HepG2 (cell line): ENCODE results near the gene AGPAT2. TPM values are rescaled to one million over a fixed set of nuclear protein-coding genes. Genes with fewer than 3 reads are reported as not detected.

Source experiments
- CEBPG ChIP-seq: IDR thresholded peaks from 2 replicates; pipeline ENCODE4 v1.6.1; 2016
- FOXA3 ChIP-seq: IDR thresholded peaks from 2 replicates; pipeline ENCODE4 v1.6.1; 2016; ENCODE audit warnings: missing genetic modification reagents, missing compliant biosample characterization
- FOXK1 ChIP-seq: sonication (generic); formaldehyde crosslinking; IDR thresholded peaks from 2 replicates; pipeline ENCODE4 v1.4.0; 2020; ENCODE audit warnings: low read depth, missing genetic modification reagents, borderline replicate concordance
- HMGXB4 ChIP-seq, 2 experiments: sonication (generic) in 1 of 2; formaldehyde crosslinking in 1 of 2; IDR thresholded peaks; 2 replicates each; pipeline versions ENCODE4 v1.4.0 to v1.6.1; 2018 to 2020; ENCODE audit warnings: missing genetic modification reagents in 2 of 2, borderline replicate concordance in 1 of 2, low read depth in 1 of 2, mild to moderate bottlenecking in 1 of 2, missing biosample characterization in 1 of 2
- HNRNPUL1 ChIP-seq: fragments of 200-400 bp; formaldehyde crosslinking; IDR thresholded peaks from 2 replicates; pipeline ENCODE4 v1.6.1; 2017; ENCODE audit warnings: low read depth, mild to moderate bottlenecking, low read length, moderate library complexity
- NFE2L1 ChIP-seq: sonication (generic); formaldehyde crosslinking; IDR thresholded peaks from 2 replicates; pipeline ENCODE4 v1.4.0; 2020; ENCODE audit warnings: missing genetic modification reagents, mild to moderate bottlenecking, borderline replicate concordance
- NR0B2 ChIP-seq: sonication (generic); formaldehyde crosslinking; IDR thresholded peaks from 2 replicates; pipeline ENCODE4 v1.4.0; 2020; ENCODE audit warnings: mild to moderate bottlenecking, missing genetic modification reagents
- RFXANK ChIP-seq: IDR thresholded peaks from 2 replicates; pipeline ENCODE4 v1.6.1; 2016
- RORA ChIP-seq: sonication (generic); formaldehyde crosslinking; IDR thresholded peaks from 2 replicates; pipeline ENCODE4 v1.5.0; 2020; ENCODE audit warnings: mild to moderate bottlenecking, missing genetic modification reagents, moderate library complexity
- TBX2 ChIP-seq: sonication (generic); formaldehyde crosslinking; IDR thresholded peaks from 2 replicates; pipeline ENCODE4 v1.5.0; 2020; ENCODE audit warnings: missing genetic modification reagents, mild to moderate bottlenecking, borderline replicate concordance
- ZNF296 ChIP-seq: sonication (generic); formaldehyde crosslinking; conservative IDR thresholded peaks from 2 replicates; pipeline ENCODE4 v1.5.0; 2020; ENCODE audit warnings: mild to moderate bottlenecking, missing genetic modification reagents
- ZNF543 ChIP-seq: sonication (generic); formaldehyde crosslinking; IDR thresholded peaks from 2 replicates; pipeline ENCODE4 v1.4.0; 2020; ENCODE audit warnings: mild to moderate bottlenecking, missing genetic modification reagents
- polyA plus RNA-seq, 8 experiments: library from polyadenylated mRNA; depleted of rRNA in 3 of 8; stranded (reverse) in 7 of 8; unstranded in 1 of 8; fragments of >200 nt; fragmentation: Illumina TruSeq in 4 of 8; extraction: Trizol in 4 of 8; gene quantifications; 2 replicates each; pipeline versions ENCODE4 v1.2.1 to v1.2.3, GENCODE V29; 2011 to 2016; ENCODE audit warnings: low read depth in 4 of 8, missing spikeins in 1 of 8, mixed read lengths in 1 of 8; ENCODE audit not compliant: insufficient read depth in 1 of 8
- total RNA-seq, 5 experiments: library from RNA; depleted of rRNA; stranded (reverse); fragments of >200 nt; fragmentation: Illumina TruSeq; extraction: Trizol; gene quantifications; 2 replicates each; pipeline ENCODE4 v1.2.3, GENCODE V29; 2016; ENCODE audit warnings: low read depth in 1 of 5
- TF ChIP-seq, protein P1 (sequence below): sonication (generic); formaldehyde crosslinking; conservative IDR thresholded peaks from 2 replicates; pipeline ENCODE4 v1.4.0; 2020; ENCODE audit warnings: missing genetic modification reagents
- TF ChIP-seq, protein P2 (sequence below): sonication (generic); formaldehyde crosslinking; IDR thresholded peaks from 2 replicates; pipeline ENCODE4 v1.5.0; 2020; ENCODE audit warnings: mild to moderate bottlenecking, missing genetic modification reagents, borderline replicate concordance

Gene AGPAT2
- total and polyA plus RNA-seq, 2 of the 13 experiments (the other 11 are each of a cell fraction or from before 2014, with no cell fraction given), result 3.9 to 25.8 TPM

DNA sequence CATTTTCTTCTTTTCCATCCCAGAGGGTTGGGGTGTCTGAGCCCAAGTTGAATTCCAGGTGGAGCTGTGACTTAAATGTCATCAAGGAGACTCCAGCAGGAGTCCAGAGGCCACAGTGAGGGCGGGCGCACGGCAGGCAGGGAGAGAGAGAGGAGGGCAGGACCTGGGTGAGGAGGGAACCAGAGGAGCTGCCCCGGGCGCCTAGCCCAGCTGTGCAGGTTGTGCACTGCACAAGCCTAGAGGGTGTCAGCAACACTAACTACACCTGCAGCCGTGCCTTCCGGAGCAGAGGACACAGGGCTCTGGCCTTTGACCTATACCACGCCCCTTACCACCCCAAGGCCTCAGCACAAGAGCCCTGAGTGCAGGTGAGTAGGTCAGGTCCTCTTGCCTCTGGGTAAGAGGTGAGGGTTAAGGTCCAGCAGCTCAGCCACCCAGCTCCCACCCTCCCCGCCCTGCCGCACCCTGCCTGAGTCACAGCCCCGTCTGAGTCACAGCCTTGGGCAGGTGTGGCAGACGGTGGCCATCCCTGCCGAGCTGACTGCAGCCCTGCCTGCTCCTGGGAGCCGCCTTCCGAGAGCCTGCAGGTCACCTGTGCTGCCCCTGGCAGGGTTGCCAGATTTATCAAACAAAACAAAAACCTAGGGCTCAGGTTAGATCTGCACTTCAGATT lies 6.4 kb upstream of the AGPAT2 start (continued):
- TF ChIP-seq HMGXB4 (CRISPR knock-in tag; IDR thresholded peaks at IDR 0.05; ENCODE audit: borderline replicate concordance in 1 of 2, low read depth in 1 of 2) (peak in 1 of 2 experiments; percentile 72; a peak in 1 of 4 replicates), FOXA3 (peak; percentile 59), RFXANK (CRISPR knock-in tag) (no peak), HNRNPUL1 (no peak), RORA (CRISPR knock-in tag) (no peak), TBX2 (CRISPR knock-in tag) (peak; percentile 88; the same call in 1 of the 2 replicates), FOXK1 (CRISPR knock-in tag) (peak; percentile 18; the same call in 1 of the 2 replicates), NFE2L1 (CRISPR knock-in tag) (no peak), ZNF296 (no peak), NR0B2 (CRISPR knock-in tag) (no peak), CEBPG (CRISPR knock-in tag) (no peak; the same call in 1 of the 2 replicates), ZNF543 (CRISPR knock-in tag) (no peak)
- TF ChIP-seq, protein P1, sequence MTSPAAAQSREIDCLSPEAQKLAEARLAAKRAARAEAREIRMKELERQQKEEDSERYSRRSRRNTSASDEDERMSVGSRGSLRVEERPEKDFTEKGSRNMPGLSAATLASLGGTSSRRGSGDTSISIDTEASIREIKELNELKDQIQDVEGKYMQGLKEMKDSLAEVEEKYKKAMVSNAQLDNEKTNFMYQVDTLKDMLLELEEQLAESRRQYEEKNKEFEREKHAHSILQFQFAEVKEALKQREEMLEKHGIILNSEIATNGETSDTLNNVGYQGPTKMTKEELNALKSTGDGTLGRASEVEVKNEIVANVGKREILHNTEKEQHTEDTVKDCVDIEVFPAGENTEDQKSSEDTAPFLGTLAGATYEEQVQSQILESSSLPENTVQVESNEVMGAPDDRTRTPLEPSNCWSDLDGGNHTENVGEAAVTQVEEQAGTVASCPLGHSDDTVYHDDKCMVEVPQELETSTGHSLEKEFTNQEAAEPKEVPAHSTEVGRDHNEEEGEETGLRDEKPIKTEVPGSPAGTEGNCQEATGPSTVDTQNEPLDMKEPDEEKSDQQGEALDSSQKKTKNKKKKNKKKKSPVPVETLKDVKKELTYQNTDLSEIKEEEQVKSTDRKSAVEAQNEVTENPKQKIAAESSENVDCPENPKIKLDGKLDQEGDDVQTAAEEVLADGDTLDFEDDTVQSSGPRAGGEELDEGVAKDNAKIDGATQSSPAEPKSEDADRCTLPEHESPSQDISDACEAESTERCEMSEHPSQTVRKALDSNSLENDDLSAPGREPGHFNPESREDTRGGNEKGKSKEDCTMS (CRISPR knock-in tag), result no peak
- TF ChIP-seq, protein P2, sequence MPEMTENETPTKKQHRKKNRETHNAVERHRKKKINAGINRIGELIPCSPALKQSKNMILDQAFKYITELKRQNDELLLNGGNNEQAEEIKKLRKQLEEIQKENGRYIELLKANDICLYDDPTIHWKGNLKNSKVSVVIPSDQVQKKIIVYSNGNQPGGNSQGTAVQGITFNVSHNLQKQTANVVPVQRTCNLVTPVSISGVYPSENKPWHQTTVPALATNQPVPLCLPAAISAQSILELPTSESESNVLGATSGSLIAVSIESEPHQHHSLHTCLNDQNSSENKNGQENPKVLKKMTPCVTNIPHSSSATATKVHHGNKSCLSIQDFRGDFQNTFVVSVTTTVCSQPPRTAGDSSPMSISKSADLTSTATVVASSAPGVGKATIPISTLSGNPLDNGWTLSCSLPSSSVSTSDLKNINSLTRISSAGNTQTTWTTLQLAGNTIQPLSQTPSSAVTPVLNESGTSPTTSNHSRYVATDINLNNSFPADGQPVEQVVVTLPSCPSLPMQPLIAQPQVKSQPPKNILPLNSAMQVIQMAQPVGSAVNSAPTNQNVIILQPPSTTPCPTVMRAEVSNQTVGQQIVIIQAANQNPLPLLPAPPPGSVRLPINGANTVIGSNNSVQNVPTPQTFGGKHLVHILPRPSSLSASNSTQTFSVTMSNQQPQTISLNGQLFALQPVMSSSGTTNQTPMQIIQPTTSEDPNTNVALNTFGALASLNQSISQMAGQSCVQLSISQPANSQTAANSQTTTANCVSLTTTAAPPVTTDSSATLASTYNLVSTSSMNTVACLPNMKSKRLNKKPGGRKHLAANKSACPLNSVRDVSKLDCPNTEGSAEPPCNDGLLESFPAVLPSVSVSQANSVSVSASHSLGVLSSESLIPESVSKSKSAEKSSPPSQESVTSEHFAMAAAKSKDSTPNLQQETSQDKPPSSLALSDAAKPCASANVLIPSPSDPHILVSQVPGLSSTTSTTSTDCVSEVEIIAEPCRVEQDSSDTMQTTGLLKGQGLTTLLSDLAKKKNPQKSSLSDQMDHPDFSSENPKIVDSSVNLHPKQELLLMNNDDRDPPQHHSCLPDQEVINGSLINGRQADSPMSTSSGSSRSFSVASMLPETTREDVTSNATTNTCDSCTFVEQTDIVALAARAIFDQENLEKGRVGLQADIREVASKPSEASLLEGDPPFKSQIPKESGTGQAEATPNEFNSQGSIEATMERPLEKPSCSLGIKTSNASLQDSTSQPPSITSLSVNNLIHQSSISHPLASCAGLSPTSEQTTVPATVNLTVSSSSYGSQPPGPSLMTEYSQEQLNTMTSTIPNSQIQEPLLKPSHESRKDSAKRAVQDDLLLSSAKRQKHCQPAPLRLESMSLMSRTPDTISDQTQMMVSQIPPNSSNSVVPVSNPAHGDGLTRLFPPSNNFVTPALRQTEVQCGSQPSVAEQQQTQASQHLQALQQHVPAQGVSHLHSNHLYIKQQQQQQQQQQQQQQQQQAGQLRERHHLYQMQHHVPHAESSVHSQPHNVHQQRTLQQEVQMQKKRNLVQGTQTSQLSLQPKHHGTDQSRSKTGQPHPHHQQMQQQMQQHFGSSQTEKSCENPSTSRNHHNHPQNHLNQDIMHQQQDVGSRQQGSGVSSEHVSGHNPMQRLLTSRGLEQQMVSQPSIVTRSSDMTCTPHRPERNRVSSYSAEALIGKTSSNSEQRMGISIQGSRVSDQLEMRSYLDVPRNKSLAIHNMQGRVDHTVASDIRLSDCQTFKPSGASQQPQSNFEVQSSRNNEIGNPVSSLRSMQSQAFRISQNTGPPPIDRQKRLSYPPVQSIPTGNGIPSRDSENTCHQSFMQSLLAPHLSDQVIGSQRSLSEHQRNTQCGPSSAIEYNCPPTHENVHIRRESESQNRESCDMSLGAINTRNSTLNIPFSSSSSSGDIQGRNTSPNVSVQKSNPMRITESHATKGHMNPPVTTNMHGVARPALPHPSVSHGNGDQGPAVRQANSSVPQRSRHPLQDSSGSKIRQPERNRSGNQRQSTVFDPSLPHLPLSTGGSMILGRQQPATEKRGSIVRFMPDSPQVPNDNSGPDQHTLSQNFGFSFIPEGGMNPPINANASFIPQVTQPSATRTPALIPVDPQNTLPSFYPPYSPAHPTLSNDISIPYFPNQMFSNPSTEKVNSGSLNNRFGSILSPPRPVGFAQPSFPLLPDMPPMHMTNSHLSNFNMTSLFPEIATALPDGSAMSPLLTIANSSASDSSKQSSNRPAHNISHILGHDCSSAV (CRISPR knock-in tag), result no peak
